Fibroblast of peridontal ligament (primary cell): Measurements from ENCODE around the gene CASZ1.
A peak's percentile ranks its signal among the peaks of the same experiment; 100 is the strongest.

ENCODE experiments used
- DNase-seq: peaks from one replicate; pipeline ENCODE4 v3.0.0-alpha.2; 2010; ENCODE audit errors: extremely low read depth

CASZ1 gene

GRCh38 chr1:10637400-10637799 is 159.0 kb downstream of the CASZ1 start:
- DNase-seq = no peak

- DNase-seq = no peak
Observed at GRCh38 chr1:10635992-10636391, 160.5 kb downstream of the CASZ1 start.

GRCh38 chr1:10635085-10635896 is 161.2 kb downstream of the CASZ1 start:
- peak; percentile 45 for DNase-seq

- peak; percentile 56 for DNase-seq
Observed at GRCh38 chr1:10634428-10635084, 161.9 kb downstream of the CASZ1 start.

- DNase-seq = no peak
Observed at GRCh38 chr1:10634075-10634427, 162.4 kb downstream of the CASZ1 start.

- DNase-seq = no peak
Observed at GRCh38 chr1:10633416-10633815, 163.0 kb downstream of the CASZ1 start.

GRCh38 chr1:10632691-10633090 is 163.8 kb downstream of the CASZ1 start:
- DNase-seq = no peak

GRCh38 chr1:10631811-10632593 is 164.4 kb downstream of the CASZ1 start:
- no peak for DNase-seq

GRCh38 chr1:10631121-10631810 is 165.2 kb downstream of the CASZ1 start:
- DNase-seq = no peak

- no peak for DNase-seq
Observed at GRCh38 chr1:10630661-10631120, 165.8 kb downstream of the CASZ1 start.

GRCh38 chr1:10629816-10630571 is 166.5 kb downstream of the CASZ1 start:
- DNase-seq = no peak

- DNase-seq = no peak
Observed at GRCh38 chr1:10629091-10629815, 167.2 kb downstream of the CASZ1 start.

- no peak for DNase-seq
Observed at GRCh38 chr1:10628685-10629084, 167.8 kb downstream of the CASZ1 start.

- no peak for DNase-seq
Observed at GRCh38 chr1:10626791-10627410, 169.5 kb downstream of the CASZ1 start.

GRCh38 chr1:10626131-10626731 is 170.2 kb downstream of the CASZ1 start:
- DNase-seq = peak; percentile 42

- DNase-seq = no peak
Observed at GRCh38 chr1:10625554-10625953, 170.9 kb downstream of the CASZ1 start.

- DNase-seq = no peak
Observed at GRCh38 chr1:10625076-10625475, 171.4 kb downstream of the CASZ1 start.

- no peak for DNase-seq
Observed at GRCh38 chr1:10624256-10625050, 172.0 kb downstream of the CASZ1 start.

- DNase-seq = no peak
Observed at GRCh38 chr1:10623686-10624145, 172.7 kb downstream of the CASZ1 start.
